GM21360 (cell line): ENCODE data around the gene C9orf43.
A peak's percentile ranks its signal among the peaks of the same experiment; 100 is the strongest.
"Not testable (repeated sequence)": the region's sequence is repeated elsewhere in the genome, so short reads cannot be mapped to it uniquely, and the experiment has no call there.

Source experiments
- ATAC-seq: cut with Tn5 transposase; IDR thresholded peaks from one replicate; pipeline ENCODE4 v1.9.1; 2021; ENCODE audit warnings: mild to moderate bottlenecking, moderate library complexity; ENCODE audit not compliant: unreplicated experiment

The C9orf43 gene

DNA sequence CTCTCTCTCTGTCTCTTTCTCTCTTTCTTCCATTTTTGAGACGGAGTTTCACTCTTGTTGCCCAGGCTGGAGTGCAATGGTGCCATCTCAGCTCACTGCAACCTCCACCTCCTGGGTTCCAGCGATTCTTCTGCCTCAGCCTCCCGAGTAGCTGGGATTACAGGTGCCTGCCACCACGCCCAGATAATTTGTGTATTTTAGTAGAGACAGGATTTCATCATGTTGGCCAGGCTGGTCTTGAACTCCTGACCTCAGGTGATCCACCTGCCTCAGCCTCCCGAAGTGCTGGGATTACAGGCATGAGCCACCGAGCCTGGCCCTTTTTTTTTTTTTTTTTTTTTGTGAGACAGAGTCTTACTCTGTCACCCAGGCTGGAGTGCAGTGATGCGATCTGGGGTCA is 29.1 kb upstream of the C9orf43 start:
- ATAC-seq = not testable (repeated sequence)

DNA sequence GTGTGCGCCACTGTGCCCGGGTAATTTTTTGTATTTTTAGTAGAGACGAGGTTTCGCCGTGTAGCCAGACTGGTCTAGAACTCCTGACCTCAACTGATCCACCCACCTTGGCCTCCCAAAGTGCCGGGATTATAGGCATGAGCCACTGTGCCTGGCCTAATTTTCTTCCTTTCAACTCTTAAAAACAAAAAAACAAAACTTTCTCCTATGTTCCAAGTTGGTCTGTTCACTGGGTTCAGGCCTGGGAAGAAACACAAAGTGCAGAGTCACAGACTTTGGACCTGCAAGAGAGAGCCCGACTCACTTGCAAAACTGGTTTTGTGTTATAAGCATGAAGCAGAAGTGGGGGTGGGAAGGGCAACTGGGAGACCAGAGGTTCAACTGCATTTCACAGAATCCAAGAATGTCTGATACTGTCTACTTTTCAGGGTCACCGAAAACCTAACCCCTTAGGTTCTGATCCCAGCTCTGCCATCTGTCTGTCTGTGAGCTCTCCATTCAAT is 28.6 kb upstream of the C9orf43 start:
- ATAC-seq = no peak

DNA sequence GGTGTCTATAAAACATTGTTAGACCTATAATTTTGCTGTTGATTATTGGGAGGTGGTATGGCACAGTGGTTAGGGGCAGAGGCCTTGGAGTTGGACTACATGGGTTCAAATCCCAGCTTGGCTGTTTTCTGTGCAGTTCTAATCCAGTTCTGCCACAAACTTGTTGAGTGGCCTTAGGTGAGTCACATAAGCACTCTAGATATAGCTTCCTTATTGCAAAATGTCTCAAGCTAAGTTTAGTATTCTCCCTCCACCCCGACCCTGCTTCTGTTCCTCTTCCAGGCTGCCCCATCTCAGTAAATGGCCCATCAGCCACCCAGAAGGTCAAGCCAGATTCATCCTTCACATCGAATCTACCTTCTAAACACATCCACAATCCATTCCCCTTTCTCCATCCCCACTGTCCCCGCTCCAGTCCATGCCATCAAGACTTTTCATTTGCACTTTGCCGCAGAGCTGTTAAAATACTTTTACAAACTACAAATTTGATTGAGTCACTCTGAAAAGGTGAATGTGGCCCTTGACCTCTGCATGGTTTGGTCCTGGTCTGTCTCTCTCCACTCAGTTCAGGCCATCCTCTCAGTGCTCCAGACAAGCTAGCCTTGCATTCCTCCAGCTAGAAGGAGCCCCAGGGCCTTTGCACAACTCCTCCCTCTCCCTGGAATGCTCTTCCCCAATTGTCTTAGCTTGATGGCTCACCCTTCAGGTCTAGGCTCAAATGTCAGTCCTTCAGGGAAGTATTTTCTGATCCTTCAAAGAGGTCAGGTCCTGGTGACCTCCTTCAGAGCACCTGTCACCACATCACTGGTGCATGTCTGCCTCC is 23.8 kb upstream of the C9orf43 start:
- no peak for ATAC-seq

DNA sequence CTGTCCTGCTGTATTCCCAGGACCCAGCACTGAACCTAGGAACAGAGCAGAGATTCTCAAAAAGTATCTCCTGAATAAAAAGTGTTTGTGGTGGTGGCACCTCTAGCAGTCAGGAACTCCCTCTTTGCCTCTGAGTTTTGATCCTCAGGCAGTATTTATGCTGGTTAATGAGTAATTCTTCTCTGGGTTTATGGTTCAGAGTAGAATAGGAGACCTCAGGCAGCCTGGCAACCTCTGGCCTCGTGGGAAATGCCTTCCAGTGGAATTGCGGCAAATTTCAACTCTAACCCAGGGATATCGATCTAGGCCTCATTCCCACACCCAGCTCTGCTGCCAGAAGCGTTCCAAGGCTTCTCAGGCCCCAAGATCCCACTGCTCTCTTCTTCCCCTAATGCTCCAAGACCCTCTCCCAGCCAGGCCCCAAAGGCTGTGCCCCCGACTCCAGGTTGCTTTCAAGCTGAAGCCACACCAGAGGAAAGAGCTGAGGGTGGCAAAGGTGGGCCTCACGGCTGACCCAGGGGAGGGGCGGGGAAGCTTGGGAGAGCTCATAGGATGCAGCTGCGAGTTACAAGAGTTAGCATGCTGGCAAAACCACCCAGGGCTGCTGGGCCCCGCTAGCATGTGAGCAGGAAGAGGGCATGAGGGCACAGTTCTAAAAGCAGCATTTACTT is 22.9 kb upstream of the C9orf43 start:
- ATAC-seq = no peak

DNA sequence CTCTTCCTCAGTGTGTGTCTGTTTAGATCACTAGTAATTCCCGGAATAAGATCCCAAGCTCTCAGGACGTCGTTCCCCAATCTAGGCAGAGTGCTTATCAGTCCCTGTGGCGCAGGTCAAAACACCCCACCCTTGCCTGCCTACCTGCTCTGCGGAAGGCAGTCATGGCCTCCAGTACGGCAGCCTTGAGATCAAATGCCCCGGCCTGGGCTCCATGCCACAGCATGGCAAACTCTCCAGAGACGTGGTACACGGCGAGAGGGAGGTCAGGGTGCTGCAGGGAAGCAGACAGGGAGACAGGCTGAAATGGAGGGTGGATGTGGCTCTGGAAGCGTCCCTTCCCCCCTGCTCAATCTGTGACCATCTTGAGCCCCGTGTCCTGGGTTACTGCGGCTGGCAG is 21.7 kb upstream of the C9orf43 start:
- ATAC-seq = no peak

- no peak for ATAC-seq
Measured at GRCh38 chr9:113389451-113389850, 21.1 kb upstream of the C9orf43 start.

DNA sequence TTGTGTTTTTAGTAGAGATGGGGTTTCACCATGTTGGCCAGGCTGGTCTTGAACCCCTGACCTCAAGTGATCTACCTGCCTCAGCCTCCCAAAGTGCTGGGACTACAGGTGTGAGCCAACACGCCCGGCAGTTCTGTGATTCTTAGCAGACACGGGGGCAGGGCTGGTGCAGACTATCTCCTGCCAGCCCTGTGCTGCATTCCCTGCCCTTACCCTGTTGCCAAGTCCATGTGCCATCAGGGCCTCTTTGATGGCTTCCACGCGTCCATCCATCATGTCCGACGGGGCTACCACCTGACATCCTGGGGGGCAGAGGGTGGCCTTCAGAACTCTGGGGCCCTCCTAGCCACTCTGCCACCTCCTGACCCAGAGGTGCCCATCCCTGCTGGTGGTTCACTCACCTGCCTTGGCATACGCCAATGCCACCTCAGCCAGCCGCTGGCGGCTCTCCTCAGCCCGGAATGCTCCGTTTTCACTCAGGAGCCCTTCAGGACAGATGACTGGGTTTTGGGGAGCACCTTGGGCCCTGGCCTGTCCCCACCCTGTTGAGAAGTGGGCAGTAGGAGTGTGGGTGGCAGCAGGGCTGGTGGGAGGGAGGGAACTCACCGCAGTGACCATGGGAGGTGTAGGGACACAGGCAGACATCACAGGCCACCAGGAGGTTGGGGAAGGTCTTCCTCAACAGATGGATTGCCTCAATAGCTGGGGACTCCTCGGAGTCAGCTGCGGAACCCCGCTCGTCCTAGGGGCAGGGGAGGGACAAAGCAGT is 20.2 kb upstream of the C9orf43 start:
- ATAC-seq = no peak

DNA sequence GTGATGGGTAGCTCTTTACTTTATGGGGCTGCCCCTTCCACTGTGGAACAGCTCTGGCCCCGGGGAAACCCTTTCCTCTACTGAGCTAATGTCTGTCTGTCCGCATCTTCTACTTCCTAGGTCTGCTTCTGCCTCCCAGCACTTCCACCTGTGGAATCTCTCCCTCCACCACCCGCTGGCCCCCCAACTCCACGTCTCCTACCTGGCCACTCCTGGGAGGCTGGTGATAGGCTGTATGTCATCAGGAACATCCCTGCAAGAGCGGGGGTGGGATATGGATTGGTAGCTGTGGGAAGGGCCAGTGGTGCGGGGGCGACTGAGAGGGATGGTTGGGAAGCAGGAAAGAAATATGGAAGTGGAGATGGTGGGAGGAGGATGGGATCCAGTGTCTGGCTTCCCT is 18.6 kb upstream of the C9orf43 start:
- no peak for ATAC-seq

DNA sequence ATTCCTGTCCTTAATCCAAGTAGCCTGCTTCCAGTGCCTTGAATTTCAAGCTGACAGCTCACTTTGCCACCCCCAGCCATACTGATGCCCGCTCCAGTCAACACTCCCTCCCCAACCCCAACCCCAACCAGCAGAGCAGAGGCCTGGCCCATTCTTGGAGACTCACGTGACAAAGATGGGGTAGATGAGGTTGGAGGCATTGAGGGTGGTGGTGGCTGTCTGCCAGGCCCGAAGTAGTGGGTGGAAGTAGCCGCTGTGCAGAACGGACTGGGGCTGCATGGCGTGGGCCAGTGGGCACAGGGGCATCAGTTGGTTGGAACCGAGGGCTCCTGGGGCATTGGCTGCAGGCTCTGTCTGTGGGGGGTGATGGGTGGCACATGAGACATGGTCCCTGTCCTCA is 17.3 kb upstream of the C9orf43 start:
- ATAC-seq = no peak

DNA sequence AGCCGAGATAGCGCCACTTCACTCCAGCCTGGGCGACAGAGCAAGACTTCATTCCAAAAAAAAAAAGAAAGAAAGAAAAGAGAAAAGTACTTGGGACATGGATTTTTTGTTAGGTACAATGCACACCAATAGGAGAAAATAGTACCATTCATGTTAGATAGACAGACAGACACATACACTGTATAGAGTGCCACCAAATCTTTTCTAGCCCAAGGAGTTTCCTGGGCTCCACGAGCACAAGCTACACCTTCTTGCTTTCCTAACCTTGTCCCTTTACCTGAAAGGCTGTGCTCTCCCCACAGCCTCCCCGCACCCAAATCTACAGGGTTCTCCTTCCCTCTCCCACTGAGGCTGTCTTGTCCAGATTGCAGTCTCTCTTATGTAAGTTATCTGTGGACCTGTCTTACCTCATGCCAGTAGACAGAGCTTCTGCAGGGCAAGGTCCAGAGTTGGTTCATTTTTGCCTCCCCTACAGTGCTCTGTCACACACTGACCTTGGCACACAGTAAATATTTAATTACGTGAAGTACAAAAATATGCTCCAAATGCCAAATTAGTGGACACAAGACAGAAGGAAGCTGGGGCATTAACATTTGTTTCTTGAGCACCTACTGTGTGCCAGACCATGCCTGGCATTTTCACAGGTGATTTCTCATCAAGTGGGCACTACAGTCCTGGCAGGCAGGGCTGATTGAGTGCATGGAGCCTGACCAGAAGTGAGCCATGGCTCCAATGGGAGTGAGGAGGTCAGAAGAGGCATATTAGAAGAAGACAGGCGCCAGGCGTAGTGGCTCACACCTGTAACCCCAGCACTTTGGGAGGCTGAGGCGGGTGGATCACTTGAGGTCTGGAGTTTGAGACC is 15.3 kb upstream of the C9orf43 start:
- ATAC-seq = no peak

DNA sequence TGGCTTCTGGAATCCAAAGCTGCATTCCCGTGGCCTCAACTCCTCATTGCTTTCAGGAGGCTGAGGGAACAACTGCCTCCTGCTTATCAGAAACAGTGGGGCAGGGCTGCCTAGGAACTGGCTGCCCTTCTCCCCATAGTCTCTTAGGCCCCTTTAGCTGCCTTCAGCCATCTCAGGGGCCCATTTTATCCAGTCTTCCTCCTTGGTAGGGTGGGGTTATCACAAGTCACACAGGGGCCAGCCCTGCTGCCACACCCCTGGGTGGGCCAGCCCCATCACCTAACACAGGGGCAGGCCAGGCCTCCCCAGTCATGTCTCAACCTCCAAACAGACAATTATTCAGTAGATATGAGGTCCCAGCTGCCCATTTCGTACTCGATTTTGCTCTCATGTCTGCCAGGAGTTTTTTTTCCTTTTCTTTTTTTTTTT is 13.3 kb upstream of the C9orf43 start:
- ATAC-seq = no peak

GRCh38 chr9:113398796-113399195 is 11.8 kb upstream of the C9orf43 start:
- no peak for ATAC-seq

- no peak for ATAC-seq
Measured at GRCh38 chr9:113399646-113400200, 10.8 kb upstream of the C9orf43 start.

DNA sequence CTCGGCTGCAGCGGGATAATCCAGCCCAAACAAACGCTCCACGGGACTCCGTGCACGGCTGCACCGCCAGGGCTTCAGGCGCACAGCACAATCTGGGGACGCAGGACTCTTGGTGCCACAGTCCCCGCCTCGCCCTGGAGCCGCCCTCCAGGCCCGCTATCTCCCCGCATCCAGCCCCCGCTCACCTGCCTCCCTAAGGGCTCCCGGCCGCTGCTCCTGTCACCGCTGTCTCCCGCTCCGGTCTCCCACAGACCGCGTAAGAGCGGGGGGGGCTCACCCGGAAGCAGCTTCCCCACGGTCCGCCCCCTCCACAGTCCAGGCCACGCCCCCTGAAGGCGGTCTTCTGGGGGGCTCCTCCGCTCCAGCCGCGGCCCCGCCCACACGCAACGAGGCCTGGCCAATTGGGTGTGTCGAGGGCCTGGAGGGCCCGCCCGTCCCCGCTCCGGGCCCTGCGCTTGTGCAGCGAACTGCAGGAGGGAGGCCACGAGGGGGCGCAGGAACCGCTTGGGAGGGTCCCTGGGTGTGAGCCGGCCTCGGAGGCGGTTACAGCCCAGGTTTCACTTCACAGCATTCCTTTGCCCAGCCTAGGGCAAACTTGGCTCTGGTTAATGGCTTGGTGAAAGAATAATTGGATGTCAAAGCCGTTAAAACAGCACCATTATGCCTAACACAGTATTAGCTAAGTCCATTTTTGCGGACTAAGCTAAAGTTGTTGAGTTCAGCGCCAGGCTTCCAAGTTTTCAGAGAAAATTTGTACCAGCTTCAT is 9.3 kb upstream of the C9orf43 start, which contains the start of gene ALAD:
TSS of gene ALAD (minus strand) at position 258 of the 766 bp plus-strand sequence. CDS start 7,725 bp downstream, outside the sequence.
- peak; percentile 99 for ATAC-seq

DNA sequence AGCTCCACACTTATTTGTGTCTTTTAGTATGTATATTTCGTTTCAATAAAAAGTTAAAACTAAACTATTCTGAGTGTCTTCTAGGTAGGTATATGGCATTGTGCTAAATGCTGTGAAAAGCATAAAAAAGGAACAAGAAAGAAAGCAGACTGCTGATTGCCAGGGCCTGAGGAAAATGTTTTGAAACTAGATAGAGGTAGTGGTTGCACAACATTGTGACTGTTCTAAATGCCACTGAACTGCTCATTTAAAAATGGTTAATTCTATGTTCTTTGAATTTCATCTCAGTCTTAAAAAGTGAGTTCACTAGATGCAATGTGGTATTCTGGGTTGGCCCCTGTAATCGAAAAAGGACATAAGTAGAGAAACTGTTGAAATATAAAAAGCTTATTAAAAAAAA is 6.9 kb upstream of the C9orf43 start:
- ATAC-seq = no peak

GRCh38 chr9:113406353-113406752 is 4.2 kb upstream of the C9orf43 start:
- not testable (repeated sequence) for ATAC-seq

DNA sequence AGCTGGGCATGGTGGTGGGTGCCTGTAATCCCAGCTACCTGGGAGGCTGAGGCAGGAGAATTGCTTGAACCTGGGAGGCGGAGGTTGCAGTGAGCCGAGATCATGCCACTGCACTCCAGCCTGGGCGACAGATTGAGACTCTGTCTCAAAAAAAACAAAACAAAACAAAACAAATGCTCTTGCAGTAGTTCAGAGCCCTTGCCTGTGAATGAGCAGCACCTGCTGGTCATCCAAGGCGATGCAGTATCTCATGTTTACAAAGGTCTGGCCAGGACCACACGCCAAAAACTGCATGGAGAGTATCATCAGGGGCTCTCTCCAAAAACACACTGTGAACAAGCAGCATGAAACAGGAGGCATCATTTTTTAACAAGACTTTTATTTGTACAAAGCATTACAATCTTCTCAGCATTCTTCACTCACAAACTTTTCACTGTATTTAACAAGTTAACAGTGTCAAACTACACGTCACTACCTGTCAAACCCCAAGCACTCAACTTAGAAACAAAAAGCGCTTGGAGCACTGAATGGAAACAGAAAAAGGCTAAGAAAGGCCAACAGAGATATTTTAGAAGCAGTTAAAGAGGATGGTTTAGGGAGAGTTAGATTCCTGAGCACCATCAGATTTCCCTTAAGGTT is 3.6 kb upstream of the C9orf43 start:
- ATAC-seq = not testable (repeated sequence)

DNA sequence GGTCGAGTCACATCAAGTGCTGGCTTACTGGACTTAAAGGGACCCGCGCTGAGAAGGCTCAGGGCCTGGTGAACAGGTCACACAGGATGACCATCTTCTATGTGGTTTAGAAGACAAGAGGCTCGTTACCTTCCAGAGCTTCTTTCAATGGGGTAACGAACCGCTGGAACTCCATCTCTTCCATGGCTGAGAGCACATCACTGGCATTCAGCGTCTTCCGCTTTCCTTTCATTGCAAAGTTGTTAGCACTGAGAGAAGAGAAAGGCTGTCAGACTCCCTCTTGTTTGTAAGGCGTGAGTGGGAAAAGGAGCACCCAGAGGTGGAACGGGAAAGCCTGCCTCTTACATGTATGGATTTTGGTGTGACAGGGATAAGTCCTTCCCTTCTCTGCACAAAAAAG is 1.1 kb upstream of the C9orf43 start:
- ATAC-seq = no peak

- ATAC-seq = no peak
Measured at GRCh38 chr9:113409883-113410206, 702 bp upstream of the C9orf43 start.
